ENCODE results near the gene TFAP2E.

Gene TFAP2E

DNA sequence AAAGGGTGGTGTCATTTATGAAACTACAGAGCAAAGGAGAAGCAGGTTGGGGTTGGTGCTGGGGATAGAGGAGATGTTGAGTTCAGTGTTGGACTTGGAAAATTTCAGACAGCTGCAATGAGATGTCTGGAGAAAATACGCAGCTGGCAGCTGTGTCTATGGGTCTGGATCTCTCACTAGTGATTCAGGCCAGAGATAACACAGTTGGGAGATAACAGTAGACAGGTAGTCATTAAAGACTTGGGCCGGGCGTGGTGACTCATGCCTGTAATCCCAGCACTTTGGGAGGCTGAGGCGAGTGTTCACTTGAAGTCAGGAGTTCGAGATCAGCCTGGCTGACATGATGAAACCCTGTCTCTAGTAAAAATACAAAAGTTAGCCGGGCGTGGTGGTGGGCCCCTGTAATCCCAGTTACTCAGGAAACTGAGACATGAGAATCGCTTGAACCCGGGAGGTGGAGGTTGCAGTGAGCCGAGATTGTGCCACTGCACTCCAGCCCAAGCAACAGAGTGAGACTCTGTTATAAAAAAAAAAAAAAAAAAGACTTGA, 2.5 kb upstream of the TFAP2E start:
- TF ChIP-seq, protein P1, sequence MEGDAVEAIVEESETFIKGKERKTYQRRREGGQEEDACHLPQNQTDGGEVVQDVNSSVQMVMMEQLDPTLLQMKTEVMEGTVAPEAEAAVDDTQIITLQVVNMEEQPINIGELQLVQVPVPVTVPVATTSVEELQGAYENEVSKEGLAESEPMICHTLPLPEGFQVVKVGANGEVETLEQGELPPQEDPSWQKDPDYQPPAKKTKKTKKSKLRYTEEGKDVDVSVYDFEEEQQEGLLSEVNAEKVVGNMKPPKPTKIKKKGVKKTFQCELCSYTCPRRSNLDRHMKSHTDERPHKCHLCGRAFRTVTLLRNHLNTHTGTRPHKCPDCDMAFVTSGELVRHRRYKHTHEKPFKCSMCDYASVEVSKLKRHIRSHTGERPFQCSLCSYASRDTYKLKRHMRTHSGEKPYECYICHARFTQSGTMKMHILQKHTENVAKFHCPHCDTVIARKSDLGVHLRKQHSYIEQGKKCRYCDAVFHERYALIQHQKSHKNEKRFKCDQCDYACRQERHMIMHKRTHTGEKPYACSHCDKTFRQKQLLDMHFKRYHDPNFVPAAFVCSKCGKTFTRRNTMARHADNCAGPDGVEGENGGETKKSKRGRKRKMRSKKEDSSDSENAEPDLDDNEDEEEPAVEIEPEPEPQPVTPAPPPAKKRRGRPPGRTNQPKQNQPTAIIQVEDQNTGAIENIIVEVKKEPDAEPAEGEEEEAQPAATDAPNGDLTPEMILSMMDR (IDR thresholded peaks at IDR 0.05) = no peak

DNA sequence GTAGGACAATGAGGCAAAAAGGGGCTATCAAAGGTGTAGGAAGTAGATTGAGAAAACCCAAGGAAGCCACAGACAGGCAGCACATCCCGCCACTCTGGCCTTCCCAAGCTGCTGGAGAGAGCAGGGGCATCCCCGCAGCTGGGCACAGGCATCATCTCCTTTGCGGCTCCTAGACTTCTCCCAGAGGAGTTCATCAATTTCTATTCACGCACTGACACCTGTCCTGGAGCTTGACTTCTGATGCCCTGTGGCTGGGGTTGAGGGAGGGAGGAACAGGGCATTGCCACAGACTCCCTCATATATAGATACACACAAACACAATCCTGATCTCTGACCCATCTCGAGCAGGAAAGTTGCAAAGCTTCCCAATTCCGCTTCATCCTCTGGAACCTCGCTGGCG, 1.9 kb upstream of the TFAP2E start:
- TF ChIP-seq, protein P1 (IDR thresholded peaks at IDR 0.05) = no peak

DNA sequence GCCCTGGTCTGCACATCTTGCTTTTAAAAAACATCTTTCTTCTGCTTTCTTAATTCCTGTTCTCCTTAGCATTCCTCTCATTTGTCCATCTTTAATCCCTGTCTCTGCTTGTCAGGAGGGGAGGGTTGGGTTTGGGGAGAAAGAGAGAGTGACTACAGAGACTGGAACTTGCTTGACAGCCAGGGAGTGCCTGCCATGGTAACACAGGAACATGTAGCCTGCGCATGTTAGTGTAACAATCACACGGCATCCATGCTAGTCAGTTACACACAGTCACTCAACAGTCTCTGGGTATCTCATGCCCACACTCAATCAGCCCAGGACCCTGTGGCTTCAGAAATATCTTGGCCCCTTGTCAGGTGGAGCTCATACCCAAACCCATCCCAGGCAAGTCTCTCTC, 818 bp upstream of the TFAP2E start:
- TF ChIP-seq, protein P1 (IDR thresholded peaks at IDR 0.05) = no peak

DNA sequence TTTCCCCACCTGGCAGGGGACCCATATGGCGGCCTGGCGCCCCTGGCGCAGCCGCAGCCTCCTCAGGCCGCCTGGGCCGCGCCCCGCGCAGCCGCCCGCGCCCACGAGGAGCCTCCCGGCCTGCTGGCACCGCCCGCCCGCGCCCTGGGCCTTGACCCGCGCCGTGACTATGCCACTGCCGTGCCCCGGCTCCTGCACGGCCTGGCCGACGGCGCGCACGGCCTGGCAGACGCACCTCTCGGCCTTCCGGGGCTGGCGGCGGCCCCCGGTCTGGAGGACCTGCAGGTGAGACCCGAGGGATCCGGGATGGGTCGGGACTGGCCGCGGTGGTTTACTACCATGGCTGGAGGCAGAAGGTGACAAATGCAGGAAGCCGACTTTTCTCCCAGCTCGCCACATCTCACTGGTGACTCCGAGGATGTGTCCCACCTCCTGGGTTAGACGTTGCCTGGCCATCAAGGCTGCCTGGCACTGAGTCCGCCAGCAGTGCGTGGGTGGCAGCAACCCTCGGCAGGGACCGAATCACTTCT, 1.1 kb downstream of the TFAP2E start:
- TF ChIP-seq, protein P1 (IDR thresholded peaks at IDR 0.05) = no peak

DNA sequence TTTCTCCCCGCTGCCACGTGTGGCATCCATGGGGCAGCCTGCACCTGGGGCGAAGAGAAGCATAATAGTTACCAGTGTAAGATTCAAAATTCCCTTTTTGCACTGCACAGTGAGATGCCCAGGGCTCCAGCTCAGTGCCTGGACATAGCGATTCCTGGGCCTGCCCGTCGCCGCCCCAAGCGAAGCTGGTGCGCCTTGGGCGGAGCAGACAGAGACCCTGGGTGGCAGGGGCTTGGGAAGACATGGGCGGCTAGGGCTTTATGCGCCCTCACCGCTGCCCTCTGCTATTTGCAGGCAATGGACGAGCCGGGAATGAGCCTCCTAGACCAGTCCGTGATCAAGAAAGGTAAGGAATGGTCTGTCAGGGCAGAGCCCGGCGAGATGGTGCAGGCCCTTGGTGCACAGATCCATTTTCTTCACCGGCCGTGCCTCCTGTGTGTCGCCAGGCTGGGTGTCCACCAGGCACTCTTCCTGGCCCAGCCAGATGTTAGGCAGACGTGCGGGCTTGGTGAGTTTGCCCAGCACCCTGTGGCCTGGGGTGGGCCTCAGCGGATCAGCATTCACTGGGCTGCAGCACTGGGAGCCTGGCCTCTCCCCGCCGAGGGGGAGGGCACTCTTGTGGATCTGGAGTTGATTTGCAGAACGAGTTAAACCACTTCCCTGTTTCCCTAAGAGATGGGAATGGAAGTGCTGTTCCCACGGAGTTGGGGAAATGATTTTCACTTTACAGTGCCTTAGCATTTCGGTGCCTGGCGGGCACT, 1.7 kb downstream of the TFAP2E start:
- TF ChIP-seq, protein P1 (IDR thresholded peaks at IDR 0.05) = no peak

DNA sequence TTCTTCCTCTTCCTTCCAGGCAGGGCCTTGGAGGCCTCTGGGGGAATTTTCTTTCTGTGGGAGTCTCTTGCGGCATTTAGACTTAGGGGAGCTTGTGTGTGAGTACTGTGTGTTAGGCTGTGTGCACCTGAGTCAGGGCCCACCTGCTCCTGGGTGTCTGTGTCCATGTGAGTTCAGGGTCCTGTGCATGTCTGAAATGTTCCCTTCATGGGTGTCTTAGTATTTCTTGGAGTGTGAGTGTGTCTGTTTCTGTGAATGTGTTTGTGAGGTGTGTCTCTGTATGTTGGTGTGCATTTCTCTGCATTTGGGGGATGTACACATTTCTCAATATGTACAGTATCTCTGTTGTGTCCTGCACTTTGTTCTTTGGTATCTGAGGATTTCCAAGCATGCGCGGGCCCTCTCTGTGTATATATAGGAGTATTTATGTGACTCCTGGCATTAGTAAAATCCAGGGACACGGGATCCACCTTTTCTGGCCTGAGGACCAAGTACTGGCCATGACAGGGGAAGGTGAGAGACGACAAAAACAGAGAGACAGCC, 2.4 kb downstream of the TFAP2E start:
- TF ChIP-seq, protein P1 (IDR thresholded peaks at IDR 0.05) = no peak

DNA sequence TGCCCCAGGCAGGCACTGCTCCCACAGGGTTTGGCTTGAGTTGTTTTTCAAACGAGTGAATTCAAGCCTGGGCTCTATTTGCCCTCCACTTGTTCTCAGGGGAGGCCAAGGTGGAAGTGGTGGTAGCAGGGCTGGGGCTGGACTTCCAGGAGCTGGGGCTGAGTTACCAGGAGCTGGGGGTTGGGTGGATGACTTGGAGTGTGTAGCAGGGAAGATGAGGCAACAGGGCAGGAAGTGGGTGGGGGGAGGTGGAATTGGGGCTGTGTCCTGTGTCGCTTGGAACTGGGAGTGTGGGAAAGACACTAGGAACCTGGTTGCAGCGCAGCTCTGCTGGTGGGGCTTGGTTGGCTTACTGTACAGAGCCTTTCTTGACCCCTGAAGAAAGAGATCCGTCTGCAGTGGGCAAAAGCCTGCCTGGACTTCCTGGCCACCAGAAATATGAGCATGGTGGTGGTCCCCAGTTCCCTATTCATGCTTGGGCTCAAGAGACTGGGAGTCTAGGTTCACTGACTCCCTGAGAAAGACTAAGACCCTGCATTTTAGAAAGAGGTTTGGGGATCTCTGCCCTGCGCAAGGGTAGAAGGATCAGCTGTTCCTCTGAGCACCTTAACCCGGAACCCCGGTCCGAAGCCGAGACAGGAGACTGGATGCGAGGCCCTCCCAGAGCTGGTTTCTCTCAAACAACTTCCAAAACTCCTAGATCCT, 3.1 kb downstream of the TFAP2E start:
- TF ChIP-seq, protein P1 (IDR thresholded peaks at IDR 0.05) = no peak
